Measurements from ENCODE around the gene RAB19. TPM values are rescaled to one million over a fixed set of nuclear protein-coding genes. Genes with fewer than 3 reads are reported as not detected.
A peak's percentile ranks its signal among the peaks of the same experiment; 100 is the strongest.

The RAB19 gene
- total and polyA plus RNA-seq, 10 of the 15 experiments (the other 5 are each of a cell fraction or from before 2014, with no cell fraction given): 0.14 to 1.0 (median 0.23) TPM; not detected in 5

DNA sequence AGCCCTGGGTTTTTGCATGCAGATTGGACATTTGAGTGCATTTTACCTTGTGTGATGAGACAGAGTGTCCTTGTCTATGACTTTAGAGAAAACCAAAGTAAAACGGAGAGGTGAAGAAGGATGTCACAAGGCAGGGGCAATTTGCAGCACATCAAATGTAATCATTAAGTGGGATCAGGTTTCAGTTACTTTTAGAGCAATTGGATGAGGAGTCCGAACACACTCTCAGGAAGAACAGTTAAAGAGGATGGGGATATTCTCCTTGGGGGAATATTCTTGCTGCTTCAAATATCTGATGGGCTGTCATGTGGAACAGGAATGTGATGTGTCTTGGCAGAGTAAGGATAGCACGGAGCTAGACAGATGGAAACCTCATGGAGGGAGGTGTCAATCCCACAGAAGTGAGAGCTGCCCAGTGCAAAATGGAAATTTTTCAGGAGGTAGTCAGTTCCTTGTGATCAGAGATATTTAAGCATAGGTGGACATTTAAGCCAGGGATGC, 757 bp downstream of the RAB19 start:
- Histone ChIP-seq H2AFZ (ENCODE audit: control insufficient read depth, low read depth, low read length) (no peak overlapping the region), H3K4me1 (ENCODE audit: control insufficient read depth, insufficient read depth, low read length) (no peaks in the 10 kb centered on the region), H3K36me3 (ENCODE audit: control insufficient read depth in 2 of 2, insufficient read depth in 2 of 2, low read length in 1 of 2) (no peaks in the 10 kb centered on the region), H3K27ac (ENCODE audit: control insufficient read depth, insufficient read depth) (no peak overlapping the region), H3K4me2 (ENCODE audit: control insufficient read depth, insufficient read depth) (no peak overlapping the region), H3K9ac (ENCODE audit: control insufficient read depth, insufficient read depth, low read length) (no peak overlapping the region), H3K79me2 (ENCODE audit: control insufficient read depth, insufficient read depth, low read length) (no peaks in the 10 kb centered on the region), H3K27me3 (replicated peaks in 1 of 2; ENCODE audit: control insufficient read depth in 2 of 2, insufficient read depth in 2 of 2, low read length in 1 of 2) (peaks cover 0 to 3% of the 10 kb centered on the region in 2 experiments; a peak in 2 of 4 replicates), H4K20me1 (ENCODE audit: control insufficient read depth, insufficient read depth) (no peaks in the 10 kb centered on the region), H3K4me3 (no peak overlapping the region), H3K9me3 (replicated peaks; ENCODE audit: control insufficient read depth, insufficient read depth, low read length) (no peaks in the 10 kb centered on the region)
- BruUV-seq (replicated peaks): no TSS peak
- DNase-seq (ENCODE audit: low read depth, low spot score) (no peak), ATAC-seq (no peak), FAIRE-seq (peak; percentile 44)
- SMC1A ChIA-PET (ENCODE audit: uncharacterized antibody, unreplicated experiment): no interaction called here
- TF ChIP-seq SUZ12 (IDR thresholded peaks at IDR 0.05; ENCODE audit: unreplicated experiment) (no peak), SIN3A (IDR thresholded peaks at IDR 0.05; ENCODE audit: low read depth, low read length) (no peak), ATF7 (IDR thresholded peaks at IDR 0.05; ENCODE audit: low read depth) (no peak), SKIL (IDR thresholded peaks at IDR 0.05; ENCODE audit: low read depth, poor library complexity, severe bottlenecking) (no peak), NR2F1 (conservative IDR thresholded peaks at IDR 0.05) (no peak)
- TF ChIP-seq, protein P1, sequence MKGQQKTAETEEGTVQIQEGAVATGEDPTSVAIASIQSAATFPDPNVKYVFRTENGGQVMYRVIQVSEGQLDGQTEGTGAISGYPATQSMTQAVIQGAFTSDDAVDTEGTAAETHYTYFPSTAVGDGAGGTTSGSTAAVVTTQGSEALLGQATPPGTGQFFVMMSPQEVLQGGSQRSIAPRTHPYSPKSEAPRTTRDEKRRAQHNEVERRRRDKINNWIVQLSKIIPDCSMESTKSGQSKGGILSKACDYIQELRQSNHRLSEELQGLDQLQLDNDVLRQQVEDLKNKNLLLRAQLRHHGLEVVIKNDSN (IDR thresholded peaks at IDR 0.05; ENCODE audit: borderline replicate concordance, extremely low read length, insufficient read depth, low read depth, low read length): no peak
- POLR2A ChIA-PET: no interaction called here
- RAD21 ChIA-PET (ENCODE audit: unreplicated experiment): no interaction called here
- in situ Hi-C loops (cut with MboI): no loop called here
- CTCF ChIA-PET: no interaction called here
- WGBS (ENCODE audit: insufficient coverage, insufficient replicate concordance, low lambda C conversion rate, missing lambda C conversion rate): 84% methylated on average over 3 of the region's 3 CpGs
- intact Hi-C loops (cut with micrococcal nuclease; ENCODE audit: unreplicated experiment): no loop called here
